Left kidney (tissue), 2 donors: ENCODE results near the gene ARHGAP19. TPM values are rescaled to one million over a fixed set of nuclear protein-coding genes. Genes with fewer than 3 reads are reported as not detected.
"Not testable (repeated sequence)": the region's sequence is repeated elsewhere in the genome, so short reads cannot be mapped to it uniquely, and the experiment has no call there.

Experiments
- DNase-seq: peaks from one replicate; pipeline ENCODE4 v3.0.0-alpha.2; 2013
- polyA plus RNA-seq: library from polyadenylated mRNA; unstranded; fragments of 120-200 nt; gene quantifications from one replicate; pipeline ENCODE4 v1.2.1, GENCODE V29; 2013; ENCODE audit not compliant: insufficient read length

ARHGAP19 gene
- polyA plus RNA-seq, 1 donor, result 33.8 TPM

DNA sequence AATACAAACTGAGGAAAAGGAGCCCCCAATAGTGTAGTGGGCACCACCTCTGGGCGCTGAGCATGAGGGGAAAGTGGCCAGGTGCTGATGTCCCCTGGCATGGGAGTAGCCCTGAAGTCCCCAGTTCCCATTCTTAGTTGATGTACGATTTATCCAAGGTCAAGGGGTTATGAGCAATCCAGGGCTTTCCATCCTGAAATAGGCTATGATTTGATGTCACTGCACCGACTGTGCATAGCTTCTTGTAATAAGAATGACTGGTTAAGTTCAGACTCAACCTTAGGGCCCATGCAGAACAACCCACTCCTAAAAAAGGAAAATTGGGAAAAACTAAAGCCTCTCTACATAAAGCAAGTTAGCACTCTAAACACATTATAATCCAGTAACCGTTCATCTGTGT, 31.1 kb upstream of the ARHGAP19 start:
- DNase-seq, result no peak

DNA sequence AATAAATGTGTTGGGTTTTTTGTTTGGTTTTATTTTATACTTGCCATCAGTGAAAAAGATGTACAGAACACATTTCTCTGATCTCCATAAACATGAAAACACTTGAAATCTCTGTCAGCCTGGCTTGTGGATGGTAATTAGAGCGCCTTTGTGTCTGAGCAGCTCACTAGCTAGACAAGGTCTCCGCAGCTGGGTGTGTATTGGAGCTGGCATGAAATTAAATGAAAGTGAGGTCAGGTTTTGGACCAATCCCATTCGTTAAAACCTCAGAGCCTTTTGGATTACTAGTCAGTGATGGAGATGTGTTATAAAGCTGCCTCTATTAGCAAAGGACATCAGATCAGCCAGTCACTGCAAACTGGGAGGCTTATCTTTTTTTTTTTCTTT, 29.4 kb upstream of the ARHGAP19 start:
- no peak for DNase-seq

DNA sequence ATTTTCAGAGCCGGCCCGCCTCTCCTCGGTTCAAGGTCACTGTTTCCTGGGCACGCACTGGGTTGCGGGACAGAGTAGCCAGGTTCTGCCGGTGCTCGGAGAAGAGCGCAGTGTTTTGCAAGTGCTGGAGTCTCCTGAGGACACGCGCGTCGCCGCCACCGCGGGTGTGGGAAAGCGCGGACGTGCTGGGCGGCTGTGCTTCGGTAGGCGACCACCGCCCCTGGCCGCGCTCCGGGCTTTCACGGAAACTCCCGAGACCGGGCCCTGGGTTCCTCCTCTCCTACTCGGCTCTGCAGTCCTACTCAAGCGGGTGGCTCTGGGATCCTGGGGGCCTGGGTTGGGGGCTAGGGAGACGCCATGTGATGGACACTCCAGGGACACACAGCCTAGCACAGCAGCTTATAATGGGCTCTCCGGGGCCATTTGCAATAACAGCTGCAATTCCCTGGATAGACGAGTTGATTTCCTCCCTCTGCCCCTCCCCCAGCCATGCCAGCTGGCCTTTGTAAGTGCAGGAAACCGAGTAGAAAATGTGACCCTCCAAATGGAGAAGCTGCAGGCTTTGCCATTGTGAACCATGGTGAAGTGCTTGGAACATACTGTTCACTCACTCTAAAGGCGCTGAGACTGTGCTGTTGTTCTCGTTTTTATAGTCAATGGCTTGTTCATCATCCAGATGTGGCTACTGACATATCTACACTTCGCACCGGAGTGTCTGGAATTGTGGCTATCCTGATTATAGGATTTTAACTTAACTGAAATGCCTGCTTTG, 28.8 kb upstream of the ARHGAP19 start:
- peak; percentile 55 for DNase-seq

DNA sequence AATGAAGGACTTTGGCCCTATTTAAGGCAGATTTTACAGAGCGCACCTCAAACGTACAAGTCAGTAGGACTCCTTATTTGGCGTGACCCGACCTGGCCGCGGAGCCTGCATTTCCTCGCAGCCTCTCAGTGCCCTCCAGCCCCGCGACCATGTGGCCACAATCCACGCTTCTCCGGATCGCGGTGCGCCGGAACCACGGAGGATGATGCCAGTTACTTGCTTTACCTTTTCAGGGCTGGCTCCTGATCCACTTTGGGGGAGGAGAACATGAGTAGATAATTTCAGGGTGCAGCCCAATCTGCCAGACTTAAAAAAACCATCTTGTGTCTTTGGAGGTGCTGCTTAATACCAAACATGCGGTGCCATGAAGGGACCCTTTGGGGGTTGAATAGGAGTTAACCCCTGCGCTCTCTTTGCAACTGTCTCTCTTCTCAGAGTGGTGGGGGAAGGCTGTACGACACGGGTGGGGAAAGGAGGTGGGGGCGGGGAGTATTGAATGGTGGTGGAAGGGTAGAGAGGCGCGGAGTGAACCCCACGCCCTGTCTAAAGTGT, 28.1 kb upstream of the ARHGAP19 start:
- no peak for DNase-seq

DNA sequence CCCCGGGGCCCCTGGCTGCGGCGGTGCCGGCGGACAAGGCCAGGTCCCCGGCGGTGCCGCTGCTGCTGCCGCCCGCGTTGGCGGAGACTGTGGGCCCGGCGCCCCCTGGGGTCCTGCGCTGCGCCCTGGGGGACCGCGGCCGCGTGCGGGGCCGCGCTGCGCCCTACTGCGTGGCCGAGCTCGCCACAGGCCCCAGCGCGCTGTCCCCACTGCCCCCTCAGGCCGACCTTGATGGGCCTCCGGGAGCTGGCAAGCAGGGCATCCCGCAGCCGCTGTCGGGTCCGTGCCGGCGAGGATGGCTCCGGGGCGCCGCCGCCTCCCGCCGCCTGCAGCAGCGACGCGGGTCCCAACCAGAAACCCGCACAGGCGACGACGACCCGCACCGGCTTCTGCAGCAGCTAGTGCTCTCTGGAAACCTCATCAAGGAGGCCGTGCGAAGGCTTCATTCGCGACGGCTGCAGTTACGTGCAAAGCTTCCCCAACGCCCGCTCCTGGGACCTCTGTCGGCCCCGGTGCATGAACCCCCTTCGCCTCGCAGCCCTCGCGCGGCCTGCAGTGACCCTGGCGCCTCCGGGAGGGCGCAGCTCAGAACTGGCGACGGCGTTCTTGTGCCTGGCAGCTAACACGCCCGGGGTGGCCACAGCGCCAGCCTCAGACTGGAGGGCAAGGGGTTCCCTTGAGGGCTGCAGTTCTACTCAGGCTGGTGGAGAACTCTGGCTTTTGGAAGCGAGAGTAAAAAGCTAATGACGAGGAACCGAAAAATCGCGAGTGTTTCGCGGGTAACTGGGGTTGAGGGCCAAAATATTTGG, 27.4 kb upstream of the ARHGAP19 start:
- DNase-seq, result peak; percentile 33

DNA sequence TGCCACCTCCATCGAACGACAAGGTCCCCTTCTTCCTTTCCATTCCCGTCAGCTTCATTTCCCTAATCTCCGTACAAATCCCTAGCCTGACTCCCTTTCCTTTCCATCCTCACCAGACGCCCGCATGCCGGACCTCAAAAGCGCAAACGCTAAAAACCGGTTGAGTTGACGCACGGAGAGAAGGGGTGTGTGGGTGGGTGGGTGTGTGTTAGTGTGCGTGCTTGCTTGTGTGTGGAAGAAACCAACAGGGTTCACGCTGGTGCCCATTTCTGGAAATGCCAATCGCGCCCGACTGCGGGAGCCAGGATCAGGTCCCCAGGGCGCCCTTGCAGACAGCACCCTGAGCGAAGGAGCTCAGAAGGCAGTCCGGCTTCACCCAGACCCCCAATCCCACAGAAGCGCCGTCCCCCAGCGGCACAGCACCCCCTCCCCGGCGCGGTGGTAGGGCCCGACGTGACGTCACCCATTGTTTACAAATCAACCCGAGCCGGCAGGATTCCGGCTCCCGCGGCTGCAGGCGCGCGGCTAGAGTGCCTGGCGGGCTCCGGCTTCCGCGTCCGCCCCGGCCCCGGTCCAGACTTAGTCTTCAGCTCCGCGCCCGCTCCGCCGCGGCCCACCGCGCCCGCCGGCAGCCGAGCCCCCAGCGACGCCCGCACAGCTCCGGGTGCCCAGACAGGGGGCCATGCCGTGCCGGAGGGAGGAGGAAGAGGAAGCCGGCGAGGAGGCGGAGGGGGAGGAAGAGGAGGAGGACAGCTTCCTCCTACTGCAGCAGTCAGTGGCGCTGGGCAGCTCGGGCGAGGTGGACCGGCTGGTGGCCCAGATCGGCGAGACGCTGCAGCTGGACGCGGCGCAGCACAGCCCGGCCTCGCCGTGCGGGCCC, 26.6 kb upstream of the ARHGAP19 start, which contains the start of gene FRAT1:
FRAT1 (plus strand) TSS at position 500 of the 880 bp plus-strand sequence; CDS start at position 683, 183 bp downstream.
- peak; percentile 87 for DNase-seq

DNA sequence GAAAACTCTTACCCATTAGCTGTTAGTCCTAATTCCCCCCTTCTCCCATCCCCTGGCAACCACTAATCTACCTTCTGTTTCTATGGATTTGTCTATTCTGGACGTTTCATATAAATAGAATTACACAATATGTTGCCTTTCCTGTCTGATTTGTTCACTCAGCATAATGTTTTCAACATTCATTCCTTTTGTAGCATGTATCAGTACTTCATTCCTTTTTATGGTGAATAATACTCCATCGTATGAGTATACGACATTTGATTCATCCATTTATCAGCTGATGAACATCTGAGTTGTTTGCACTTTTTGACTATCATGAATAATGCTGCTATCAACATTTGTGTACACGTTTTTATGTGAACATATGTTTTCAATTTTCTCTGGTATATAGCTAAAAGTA, 22.2 kb upstream of the ARHGAP19 start:
- no peak for DNase-seq

DNA sequence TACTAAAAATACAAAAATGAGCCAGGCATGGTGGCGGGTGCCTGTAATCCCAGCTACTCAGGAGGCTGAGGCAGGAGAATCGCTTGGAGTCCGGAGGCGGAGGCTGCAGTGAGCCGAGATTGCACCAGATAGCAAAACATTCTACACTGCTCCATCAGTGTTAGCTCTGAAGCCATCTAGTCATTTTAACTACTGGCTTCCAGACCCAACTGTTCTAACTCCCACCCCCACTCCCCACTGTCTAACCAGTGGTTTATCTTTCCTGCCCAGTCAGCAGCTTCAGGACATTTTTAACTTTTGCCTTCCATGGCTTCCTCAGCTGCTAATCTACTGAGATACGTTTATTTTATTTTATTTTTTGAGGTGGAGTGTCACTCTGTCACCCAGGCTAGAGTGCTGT, 20.5 kb upstream of the ARHGAP19 start:
- DNase-seq, result no peak

DNA sequence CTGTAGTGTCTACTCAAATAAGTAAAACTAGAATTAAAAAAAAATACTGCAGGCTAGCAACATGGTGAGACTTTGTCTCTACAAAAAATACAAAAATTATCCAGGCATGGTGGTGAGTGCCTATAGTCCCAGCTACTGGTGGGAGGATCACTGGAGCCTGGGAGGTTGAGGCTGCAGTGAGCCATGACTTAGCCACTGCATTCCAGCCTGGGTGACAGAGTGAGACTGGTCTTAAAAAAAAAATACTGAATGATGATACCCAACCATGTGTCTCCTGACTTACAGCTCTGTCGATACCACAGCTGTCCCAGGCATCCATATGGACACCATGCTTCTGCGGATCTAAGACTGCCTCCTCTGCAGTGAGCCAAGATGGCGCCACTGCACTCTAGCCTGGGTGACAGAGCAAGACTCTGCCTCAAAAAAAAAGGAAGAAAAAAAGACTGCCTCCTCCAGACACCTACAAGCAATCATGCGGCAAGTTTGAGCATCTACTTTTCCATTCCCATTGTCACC, 18.7 kb upstream of the ARHGAP19 start:
- DNase-seq, result no peak

DNA sequence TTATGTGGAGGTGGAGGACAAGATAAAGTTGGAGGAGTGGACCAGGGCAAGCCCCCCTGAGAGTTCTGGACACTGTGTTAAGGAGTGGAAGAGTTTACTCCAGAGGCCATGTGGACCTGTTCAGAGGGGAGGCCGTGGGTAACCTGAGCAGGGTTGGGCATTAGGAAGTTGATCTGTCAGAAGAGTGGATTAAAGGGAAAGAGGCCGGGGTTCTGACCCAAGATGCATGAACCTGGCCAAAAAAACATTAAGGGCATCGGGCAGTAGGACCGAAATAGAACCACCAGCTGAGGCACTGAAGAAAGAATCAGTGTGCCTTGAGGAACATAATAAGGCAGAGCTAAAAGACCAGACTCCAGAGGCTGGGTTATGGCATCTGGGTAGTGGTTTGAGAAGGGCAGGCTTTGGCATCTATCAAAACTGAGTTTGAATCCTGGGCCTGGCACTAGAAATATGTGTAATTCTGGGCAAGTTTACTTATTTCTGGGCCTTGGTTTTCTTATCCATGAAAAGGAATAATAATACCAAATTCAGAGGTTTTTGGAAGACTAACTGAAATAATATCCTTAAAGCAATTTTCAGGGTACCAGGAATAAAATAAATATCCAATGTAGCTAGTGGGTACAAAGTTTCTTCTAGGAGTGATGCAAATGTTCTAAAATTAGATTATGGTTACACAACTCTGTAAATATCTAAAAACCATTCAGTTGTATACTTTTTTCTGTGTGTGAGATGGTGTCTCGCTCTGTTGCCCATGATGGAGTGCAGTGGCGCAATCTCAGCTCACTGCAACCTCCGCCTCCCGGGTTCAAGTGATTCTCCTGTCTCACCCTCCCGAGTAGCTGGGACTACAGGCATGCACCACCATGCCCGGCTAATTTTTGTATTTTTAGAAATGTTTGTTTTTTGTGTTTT, 15.7 kb upstream of the ARHGAP19 start:
- DNase-seq, result no peak

DNA sequence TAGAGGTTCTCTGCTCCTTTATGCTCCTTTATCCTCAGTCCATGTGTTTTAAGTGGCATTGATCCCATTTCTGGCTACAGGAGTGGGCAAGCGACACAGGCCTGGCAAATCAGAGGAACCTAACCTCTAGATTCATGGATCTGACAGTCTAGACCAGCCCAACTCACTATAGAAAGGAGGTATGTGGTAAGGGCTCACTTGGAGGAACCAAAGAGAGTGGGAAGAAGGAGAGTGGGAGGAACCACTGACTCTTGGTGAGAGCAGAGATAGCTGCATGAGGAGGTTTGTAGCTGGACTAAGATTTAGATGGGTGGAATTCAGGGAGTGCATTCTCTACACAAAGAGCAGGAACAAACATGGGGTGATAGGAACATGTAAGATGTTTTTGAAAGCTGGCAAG, 15.0 kb upstream of the ARHGAP19 start:
- no peak for DNase-seq

DNA sequence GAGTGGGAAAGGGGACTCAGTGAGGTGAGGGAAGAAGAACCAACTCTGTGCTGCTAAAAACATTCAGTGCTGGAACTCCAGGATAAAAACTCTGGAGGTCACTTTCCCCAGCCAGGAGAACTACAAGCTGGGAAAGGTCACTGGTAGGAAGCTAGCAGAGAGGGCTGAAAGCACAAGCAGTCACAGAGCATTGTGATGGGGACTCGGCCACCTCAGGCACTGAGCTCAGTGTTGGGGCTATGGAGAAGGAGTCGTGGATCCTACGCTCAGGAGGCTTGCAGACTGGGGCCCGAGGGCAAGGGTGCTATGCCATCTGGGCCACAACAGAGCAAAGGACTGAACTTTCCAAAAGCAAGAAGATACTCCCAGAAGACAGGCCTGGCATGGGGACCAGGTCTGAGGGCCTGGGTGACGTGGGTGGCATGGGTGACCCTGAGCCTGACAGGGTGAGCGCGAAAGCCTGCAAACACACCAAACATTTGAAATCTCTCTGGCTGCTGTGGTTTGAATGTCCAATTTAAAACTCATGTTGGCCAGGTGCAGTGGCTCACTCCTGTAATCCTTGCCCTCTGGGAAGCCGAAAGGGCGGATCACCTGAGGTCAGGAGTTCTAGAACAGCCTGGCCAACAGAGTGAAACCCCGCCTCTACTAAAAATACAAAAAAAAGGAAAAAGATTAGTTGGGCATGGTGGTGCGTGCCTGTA, 9.8 kb upstream of the ARHGAP19 start:
- DNase-seq, result no peak

DNA sequence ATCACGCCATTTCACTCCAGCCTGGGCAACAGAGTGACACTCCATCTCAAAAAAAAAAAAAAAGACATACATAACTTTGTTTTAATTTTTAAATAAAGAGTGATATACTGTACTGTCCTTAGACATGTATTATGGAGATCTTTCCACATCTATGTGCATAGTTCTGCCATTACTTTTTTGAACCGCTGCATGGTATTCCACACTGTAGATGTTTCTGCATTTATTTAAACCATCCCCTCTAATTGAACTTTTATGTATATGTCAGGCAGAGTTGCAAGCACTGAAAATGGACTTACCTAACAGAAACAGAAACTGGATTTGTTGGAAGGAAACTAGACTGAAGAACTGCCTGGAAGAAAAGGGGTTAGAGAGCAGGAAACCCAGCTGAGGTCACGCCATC, 8.5 kb upstream of the ARHGAP19 start:
- no peak for DNase-seq

DNA sequence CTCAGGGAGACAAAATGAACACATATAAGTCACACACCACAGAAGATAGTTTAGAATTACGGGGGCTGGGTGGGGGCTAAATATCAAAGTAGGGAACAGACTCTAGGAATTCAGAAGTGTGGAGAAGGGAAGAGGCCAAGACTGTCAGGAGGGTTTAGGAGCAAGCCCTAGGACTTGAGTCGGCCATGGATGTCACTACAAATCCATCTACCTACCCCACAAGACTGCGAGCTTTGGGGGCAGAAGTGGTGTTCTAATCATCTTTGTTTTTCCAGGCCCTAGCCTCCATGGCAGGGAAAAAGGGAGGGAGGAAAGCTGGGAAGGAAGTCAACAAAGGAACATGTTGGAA, 5.8 kb upstream of the ARHGAP19 start:
- DNase-seq, result no peak

DNA sequence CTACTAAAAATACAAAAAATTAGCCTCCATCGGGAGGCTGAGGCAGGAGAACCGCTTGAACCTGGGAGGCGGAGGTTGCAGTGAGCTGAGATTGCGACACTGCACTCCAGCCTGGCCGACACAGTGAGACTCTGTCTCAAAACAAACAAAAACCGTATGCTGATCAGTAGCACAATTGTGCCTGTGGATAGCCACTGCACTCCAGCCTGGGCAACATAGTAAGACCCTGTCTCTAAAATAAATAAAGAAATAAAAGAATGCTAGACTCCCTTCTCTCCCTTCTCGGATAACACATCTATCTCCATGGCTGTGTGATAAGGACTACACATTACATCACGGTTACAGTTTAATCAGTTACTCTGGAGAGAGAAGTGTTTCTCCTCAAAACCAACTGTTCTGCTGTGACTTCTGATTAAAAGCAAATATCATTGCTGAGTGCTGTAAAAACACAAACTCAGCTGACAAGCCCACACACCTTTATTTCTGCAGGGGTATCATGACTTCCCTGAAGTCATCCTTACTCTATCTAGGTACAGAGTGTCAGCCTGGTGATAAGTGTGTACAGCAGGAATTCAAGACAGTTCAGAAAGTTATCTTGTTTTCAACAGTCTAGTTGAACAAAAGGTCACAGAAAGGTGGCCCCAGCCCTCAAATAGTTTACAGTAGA, 5.3 kb upstream of the ARHGAP19 start:
- no peak for DNase-seq

DNA sequence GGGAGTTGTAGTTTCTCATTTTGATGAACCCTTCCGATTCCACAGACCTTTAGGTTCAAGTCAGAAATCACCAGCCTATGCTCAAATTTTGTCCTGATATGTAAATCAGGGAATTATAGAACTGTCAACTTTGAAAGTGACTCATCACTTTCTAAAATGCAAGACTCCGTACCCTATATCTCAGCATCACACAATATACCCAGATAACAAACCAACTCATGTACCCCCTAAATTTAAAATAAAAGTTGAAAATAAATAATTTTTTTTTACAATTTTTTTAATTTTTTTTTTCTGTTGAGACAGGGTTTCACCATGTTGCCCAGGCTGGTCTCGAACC, 393 bp upstream of the ARHGAP19 start:
- DNase-seq, result no peak

DNA sequence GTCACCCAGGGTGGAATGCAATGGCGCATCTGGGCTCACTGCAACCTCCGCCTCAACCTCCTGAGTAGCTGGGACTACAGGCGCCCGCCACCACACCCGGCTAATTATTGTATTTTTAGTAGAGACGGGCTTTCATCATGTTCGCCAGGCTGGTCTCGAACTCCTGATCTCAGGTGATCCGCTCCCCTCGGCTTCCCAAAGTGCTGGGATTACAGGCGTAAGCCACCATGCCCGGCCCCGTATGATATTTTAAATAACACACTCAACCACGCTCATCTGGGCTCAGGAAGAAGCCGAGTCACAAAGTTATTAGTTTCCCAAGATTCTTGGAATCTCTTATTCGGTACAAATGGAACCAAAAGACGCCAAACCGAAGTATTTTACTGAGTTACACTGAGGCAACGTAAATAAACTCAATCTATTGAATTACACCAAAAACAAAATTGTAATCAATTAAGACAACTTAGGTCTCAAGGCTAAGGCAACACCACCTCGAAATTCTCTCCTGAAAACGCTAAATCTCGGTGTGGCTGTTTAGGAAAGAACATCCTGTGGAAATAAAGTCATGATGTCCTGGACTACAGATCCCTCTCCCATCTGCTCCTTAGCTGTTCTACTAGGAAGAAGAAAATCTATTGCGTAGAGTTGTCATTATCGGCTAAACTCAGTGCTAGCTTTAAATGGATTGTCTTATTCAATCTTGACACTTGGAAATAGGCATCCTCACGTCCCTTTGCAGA, 910 bp downstream of the ARHGAP19 start:
- no peak for DNase-seq

DNA sequence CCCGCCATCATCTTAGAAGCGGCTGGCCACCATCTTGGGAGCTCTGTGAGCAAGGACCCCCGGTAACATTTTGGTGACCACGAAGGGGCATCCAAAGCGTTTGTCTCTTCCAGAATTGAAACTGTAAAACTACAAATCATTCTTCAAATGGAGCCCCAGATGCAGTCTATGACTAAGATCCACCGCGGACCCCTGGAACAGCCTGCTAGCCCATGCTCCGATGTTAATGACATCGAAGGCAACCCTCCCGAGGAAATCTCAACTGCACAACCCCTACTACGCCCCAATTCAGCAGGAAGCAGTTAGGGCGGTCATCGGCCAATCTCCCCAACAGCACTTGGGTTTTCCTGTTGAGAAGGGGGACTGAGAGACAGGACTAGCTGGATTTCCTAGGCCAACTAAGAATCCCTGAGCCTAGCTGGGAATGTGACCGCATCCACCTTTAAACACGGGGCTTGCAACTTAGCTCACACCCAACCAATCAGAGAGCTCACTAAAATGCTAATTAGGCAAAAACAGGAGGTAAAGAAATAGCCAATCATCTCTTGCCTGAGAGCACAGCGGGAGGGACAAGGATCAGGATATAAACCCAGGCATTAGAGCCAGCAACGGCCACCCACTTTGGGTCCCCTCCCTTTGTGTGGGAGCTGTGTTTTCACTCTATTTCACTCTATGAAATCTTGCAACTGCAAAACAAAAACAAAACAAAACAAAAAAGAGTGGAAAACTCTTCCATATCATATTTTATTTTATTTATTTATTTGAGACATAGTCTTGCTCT, 1.7 kb downstream of the ARHGAP19 start:
- DNase-seq, result not testable (repeated sequence)
